Measurements from ENCODE around the gene ANO7. TPM values are rescaled to one million over a fixed set of nuclear protein-coding genes. Genes with fewer than 3 reads are reported as not detected.

Gene ANO7
- total and polyA plus RNA-seq, 2 of the 13 experiments (the other 11 are each of a cell fraction or from before 2014, with no cell fraction given) = 4.1 to 4.9 TPM

DNA sequence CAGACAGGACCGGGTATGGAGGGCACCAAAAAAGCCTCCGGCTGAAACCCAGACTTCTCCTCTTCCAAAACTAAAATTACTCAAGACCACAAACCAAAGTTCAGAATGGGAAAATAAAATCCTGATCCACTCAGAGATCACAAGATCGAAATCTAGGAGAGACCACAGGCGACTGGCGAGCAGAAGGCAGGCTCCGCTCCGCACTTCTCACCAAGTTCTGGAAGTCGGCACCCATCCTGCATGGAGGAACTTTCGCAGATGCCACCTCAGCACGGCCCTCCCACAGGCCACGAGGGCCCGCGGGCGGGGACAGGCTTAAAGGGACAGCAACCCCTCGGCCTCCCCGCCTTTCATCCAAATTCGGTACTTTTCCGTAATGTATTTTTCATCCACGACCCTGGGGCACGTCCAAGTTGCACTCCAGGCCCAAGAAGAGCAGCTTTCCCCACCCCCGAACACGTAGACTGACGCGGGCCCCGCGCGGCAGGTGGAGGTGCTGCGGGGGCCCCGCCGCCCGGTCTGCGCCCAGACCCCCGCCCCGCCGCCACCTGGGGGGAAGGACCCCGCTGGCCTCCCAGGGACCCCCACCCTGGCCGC lies 83.3 kb downstream of the ANO7 start (continued):
- TF ChIP-seq, protein P1, sequence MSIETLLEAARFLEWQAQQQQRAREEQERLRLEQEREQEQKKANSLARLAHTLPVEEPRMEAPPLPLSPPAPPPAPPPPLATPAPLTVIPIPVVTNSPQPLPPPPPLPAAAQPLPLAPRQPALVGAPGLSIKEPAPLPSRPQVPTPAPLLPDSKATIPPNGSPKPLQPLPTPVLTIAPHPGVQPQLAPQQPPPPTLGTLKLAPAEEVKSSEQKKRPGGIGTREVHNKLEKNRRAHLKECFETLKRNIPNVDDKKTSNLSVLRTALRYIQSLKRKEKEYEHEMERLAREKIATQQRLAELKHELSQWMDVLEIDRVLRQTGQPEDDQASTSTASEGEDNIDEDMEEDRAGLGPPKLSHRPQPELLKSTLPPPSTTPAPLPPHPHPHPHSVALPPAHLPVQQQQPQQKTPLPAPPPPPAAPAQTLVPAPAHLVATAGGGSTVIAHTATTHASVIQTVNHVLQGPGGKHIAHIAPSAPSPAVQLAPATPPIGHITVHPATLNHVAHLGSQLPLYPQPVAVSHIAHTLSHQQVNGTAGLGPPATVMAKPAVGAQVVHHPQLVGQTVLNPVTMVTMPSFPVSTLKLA (IDR thresholded peaks at IDR 0.05) = peak; percentile 59; the same call in 1 of the 2 replicates

DNA sequence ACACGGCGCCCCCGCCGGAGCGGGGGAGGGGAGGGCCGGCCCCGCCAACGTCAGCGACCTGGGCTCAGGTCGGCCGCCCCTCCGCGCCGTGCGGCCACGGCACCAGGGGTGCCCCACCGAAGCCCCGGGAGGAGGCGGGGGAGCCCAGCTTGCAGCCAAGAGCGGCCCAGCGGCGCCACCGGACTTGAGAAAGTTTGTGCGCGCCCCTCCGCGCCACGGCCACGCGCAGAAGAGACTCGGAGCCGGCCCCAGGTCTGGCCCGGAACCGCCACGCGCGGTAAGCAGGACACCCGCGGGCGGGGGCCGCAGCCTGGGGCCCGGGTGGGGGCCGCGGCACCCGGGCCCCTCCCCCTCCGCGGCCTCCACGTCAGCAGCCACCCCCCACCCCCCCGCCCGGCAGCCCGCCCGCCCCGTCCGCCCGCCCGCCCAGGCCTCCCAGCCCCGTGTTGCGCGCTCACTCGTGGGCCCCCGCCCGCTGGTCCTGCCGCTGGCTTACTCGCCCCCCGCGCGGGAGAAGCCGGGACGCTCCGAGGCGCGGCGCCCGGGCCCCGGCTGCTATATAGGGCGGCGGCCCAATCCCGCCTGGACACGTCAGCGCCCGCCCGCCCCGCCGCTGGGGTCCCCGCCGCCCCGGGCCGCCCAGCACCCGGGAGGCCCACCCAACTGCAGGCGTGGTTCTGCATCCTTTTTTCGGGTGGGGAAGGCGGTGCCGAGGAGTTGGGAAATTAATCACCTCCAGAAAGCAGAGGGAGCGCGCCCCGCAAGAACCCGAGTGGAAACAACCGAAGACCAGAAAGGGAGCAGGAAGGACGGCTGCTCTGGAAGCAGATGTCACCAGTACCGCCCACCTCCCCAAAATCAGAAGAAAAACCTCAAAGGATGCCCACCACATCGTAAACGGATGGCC lies 84.1 kb downstream of the ANO7 start:
- Histone ChIP-seq H3K27me3 (ENCODE audit: control insufficient read depth in 1 of 2, insufficient read depth in 2 of 2, low read length in 2 of 2) (no peaks in the 10 kb centered on the region; a peak in 1 of 5 replicates), H3K4me1 (ENCODE audit: insufficient read depth, low read length) (peaks cover 68% of the 10 kb centered on the region), H4K20me1 (ENCODE audit: insufficient read depth, low read length) (peaks cover 46% of the 10 kb centered on the region), H3K27ac (ENCODE audit: extremely low read length, insufficient read depth, low read length) (peak overlapping the region; percentile 85), H3K9me3 (ENCODE audit: low read length) (no peaks in the 10 kb centered on the region), H3K79me2 (ENCODE audit: insufficient read depth, low read length) (peaks cover 94% of the 10 kb centered on the region), H2AFZ (ENCODE audit: low read length) (no peak overlapping the region), H3K4me2 (ENCODE audit: low read depth, low read length) (peak overlapping the region; percentile 97), H3K9ac (ENCODE audit: insufficient read depth, low read depth, low read length) (peak overlapping the region; percentile 97), H3K4me3 (replicated peaks in 1 of 3; ENCODE audit: insufficient read depth in 1 of 3, low read depth in 2 of 3, low read length in 3 of 3) (peak overlapping the region; percentile 76 to 91 (median 80)), H3K36me3 (replicated peaks in 1 of 2; ENCODE audit: control insufficient read depth in 1 of 2, insufficient read depth in 2 of 2, low read length in 2 of 2) (peaks cover 12 to 19% of the 10 kb centered on the region in 2 experiments)
- POLR2A ChIA-PET = interaction anchor here (1.0 to 2.2 kb wide), 3 partner anchors 11 to 87 kb away, joined by 3 to 8 read pairs (median 3); partner anchors contain the start of genes HDLBP and SEPTIN2
- no TSS peak for BruUV-seq (replicated peaks)
- intact Hi-C loops (cut with micrococcal nuclease; ENCODE audit: unreplicated experiment) (loop anchor here (2.0 to 10.0 kb wide), 2 partner anchors 42 to 82 kb away; partner anchors contain the start of genes FARP2, HDLBP and SEPTIN2), in situ Hi-C loops (cut with HindIII; ENCODE audit: extremely low pct_ligation_motif_present, low pct_unique_long_range_greater_than_20kb) (no loop called here)
- no peak for FAIRE-seq
- peak; percentile 69 for ATAC-seq
- CTCF ChIA-PET (ENCODE audit: low intra/inter-chr PET ratio, low total read pairs) = no interaction called here
- WGBS (ENCODE audit: low lambda C conversion rate) = 6% methylated on average over 43 of the region's 102 CpGs
- DNase-seq (ENCODE audit: low spot score) = no peak
- TF ChIP-seq, protein P2, sequence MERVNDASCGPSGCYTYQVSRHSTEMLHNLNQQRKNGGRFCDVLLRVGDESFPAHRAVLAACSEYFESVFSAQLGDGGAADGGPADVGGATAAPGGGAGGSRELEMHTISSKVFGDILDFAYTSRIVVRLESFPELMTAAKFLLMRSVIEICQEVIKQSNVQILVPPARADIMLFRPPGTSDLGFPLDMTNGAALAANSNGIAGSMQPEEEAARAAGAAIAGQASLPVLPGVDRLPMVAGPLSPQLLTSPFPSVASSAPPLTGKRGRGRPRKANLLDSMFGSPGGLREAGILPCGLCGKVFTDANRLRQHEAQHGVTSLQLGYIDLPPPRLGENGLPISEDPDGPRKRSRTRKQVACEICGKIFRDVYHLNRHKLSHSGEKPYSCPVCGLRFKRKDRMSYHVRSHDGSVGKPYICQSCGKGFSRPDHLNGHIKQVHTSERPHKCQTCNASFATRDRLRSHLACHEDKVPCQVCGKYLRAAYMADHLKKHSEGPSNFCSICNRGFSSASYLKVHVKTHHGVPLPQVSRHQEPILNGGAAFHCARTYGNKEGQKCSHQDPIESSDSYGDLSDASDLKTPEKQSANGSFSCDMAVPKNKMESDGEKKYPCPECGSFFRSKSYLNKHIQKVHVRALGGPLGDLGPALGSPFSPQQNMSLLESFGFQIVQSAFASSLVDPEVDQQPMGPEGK (CRISPR knock-in tag; IDR thresholded peaks at IDR 0.05) = peak; percentile 15; the same call in 1 of the 2 replicates
- TF ChIP-seq ZIK1 (CRISPR knock-in tag; IDR thresholded peaks at IDR 0.05; ENCODE audit: borderline replicate concordance, low read depth) (no peak), HOXA9 (CRISPR knock-in tag; IDR thresholded peaks at IDR 0.05; ENCODE audit: borderline replicate concordance) (peak; percentile 60; the same call in 1 of the 2 replicates), HMG20B (CRISPR knock-in tag; conservative IDR thresholded peaks at IDR 0.05) (no peak), ZMAT3 (CRISPR knock-in tag; conservative IDR thresholded peaks at IDR 0.05) (peak; percentile 86), YEATS2 (CRISPR knock-in tag; IDR thresholded peaks at IDR 0.05; ENCODE audit: borderline replicate concordance) (no peak), ZNF431 (CRISPR knock-in tag; IDR thresholded peaks at IDR 0.05; ENCODE audit: borderline replicate concordance, low read depth) (no peak), KMT2A (CRISPR knock-in tag; IDR thresholded peaks at IDR 0.05) (no peak), SRY (CRISPR knock-in tag; IDR thresholded peaks at IDR 0.05) (peak; percentile 86; the same call in 1 of the 2 replicates), SAP130 (CRISPR knock-in tag; IDR thresholded peaks at IDR 0.05; ENCODE audit: low read depth) (peak; percentile 55; the same call in 1 of the 2 replicates)
- TF ChIP-seq, protein P3, sequence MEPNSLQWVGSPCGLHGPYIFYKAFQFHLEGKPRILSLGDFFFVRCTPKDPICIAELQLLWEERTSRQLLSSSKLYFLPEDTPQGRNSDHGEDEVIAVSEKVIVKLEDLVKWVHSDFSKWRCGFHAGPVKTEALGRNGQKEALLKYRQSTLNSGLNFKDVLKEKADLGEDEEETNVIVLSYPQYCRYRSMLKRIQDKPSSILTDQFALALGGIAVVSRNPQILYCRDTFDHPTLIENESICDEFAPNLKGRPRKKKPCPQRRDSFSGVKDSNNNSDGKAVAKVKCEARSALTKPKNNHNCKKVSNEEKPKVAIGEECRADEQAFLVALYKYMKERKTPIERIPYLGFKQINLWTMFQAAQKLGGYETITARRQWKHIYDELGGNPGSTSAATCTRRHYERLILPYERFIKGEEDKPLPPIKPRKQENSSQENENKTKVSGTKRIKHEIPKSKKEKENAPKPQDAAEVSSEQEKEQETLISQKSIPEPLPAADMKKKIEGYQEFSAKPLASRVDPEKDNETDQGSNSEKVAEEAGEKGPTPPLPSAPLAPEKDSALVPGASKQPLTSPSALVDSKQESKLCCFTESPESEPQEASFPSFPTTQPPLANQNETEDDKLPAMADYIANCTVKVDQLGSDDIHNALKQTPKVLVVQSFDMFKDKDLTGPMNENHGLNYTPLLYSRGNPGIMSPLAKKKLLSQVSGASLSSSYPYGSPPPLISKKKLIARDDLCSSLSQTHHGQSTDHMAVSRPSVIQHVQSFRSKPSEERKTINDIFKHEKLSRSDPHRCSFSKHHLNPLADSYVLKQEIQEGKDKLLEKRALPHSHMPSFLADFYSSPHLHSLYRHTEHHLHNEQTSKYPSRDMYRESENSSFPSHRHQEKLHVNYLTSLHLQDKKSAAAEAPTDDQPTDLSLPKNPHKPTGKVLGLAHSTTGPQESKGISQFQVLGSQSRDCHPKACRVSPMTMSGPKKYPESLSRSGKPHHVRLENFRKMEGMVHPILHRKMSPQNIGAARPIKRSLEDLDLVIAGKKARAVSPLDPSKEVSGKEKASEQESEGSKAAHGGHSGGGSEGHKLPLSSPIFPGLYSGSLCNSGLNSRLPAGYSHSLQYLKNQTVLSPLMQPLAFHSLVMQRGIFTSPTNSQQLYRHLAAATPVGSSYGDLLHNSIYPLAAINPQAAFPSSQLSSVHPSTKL (CRISPR knock-in tag; IDR thresholded peaks at IDR 0.05) = peak; percentile 13; the same call in 1 of the 2 replicates
